Endothelial cell of hepatic sinusoid (primary cell): ENCODE data around the gene ADORA3.

Source experiments
- in situ Hi-C: cut with HindIII; loops from 2 replicates; pipeline ENCODE4 v1.10.0; 2017; ENCODE audit warnings: low sequenced_read_pairs

ADORA3 gene

DNA sequence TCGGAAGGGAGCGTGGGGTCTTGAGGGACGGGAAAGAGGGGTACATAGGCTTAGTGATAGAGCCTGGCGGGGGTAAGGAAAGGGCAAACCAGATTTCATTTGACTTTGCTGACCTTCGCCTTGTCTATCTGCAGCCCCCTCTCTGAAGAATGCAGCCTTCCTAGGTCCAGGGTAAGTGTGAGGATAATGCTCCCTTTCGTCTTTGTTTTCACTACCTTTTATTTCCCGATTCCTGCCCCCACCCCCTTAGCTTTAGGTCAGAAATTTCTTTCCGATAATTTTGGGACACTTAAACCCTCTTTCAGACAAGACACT lies 53.8 kb downstream of the ADORA3 start:
- in situ Hi-C loops: no loop called here
